HG02588 (cell line): ENCODE results near the gene ATG2B.
A peak's percentile ranks its signal among the peaks of the same experiment; 100 is the strongest.
"Not testable (repeated sequence)": the region's sequence is repeated elsewhere in the genome, so short reads cannot be mapped to it uniquely, and the experiment has no call there.

Source experiments
- ATAC-seq: cut with Tn5 transposase; IDR thresholded peaks from one replicate; pipeline ENCODE4 v1.9.1; 2021; ENCODE audit warnings: mild to moderate bottlenecking, moderate library complexity; ENCODE audit not compliant: unreplicated experiment

Gene ATG2B

DNA sequence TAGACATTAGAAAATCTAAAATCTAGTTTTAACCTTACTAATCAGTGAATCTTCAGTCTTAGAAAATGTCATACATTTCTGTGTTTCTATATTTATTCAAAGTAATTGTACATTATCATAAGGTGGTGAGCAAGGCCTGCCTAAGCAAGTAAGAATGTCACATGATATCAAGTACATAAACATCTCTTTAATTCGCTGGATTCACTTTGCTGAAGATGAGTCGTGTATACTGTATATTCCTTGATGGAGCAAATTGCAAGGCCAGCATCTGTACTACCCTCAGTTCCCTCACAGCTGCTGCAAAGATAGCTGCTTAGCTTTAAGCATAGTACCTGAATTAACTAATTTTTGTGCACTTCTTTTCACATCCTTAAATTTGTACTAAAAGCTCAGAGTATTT is 20.3 kb upstream of the ATG2B start:
- ATAC-seq: no peak

DNA sequence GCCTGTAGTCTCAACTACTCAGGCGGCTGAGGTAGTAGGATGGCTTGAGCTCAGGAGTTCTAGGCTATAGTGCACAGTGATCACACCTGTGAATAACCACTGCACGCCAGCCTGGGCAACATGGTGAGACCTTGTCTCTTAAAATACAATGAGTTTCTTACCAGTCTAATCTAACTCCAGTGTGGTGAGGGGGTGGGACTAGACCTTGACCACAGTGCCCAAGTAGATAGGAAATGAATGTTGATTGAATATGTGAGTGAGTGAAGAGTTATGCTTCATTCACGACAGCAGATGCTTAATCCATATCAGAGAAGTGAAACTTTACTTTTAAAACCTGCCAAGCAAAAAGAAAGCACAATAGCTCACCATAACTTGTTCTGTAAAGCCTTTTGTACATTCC is 17.6 kb upstream of the ATG2B start:
- ATAC-seq: peak; percentile 76

DNA sequence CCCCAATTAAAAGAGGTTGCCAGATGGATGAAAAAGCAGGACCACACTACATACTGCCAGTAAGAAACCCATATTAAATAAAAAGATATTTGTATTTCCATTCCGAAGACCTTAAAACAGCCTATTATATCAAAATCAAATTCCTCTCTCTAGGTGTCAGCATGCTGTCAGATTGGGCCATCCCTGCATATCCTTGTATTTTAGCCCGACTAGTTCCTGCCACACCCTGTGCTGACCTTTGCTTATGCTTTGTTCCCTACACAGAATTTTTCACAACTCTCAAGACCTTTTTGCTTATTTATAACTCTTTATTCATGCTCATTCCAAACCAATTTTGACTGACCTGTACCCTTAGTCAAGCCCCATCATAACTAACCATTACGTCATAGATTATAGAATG is 13.0 kb upstream of the ATG2B start:
- ATAC-seq: no peak

DNA sequence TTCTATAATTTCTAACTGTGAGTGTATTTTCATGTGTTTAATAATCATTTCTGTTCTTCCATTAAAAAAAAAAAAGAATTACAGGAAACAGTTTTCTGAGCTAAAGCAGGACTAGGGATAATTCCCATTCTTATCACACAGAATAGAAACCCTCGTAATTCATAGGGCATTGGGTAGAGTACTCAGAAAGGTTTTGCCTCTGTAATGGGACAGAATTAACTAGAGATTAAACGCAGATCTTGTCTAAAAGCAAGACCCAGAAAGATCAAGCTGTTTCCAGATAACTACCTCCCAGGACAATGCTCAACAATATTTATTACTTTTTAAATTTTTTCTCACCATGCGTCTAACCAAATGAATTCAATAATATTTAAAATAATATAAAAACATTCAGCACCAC is 10.4 kb upstream of the ATG2B start:
- ATAC-seq: no peak

DNA sequence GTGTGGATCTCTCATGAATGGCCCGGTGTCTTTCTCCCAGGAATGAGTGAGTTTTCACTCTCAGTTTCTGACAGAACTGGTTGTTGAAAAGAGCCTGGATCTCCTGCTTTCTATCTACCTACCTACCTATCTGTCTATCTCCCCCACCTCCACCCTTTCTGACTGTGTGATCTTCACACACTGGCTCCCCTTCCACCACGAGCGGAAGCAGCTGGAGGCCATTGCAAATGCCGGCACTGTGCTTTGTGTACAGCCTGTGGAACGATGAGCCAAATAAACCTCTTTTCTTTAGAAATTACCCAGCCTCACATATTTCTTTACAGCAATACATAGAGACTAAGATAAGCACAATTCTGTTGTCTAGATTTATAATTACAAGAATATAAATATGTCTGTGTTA is 7.4 kb upstream of the ATG2B start:
- ATAC-seq: no peak

DNA sequence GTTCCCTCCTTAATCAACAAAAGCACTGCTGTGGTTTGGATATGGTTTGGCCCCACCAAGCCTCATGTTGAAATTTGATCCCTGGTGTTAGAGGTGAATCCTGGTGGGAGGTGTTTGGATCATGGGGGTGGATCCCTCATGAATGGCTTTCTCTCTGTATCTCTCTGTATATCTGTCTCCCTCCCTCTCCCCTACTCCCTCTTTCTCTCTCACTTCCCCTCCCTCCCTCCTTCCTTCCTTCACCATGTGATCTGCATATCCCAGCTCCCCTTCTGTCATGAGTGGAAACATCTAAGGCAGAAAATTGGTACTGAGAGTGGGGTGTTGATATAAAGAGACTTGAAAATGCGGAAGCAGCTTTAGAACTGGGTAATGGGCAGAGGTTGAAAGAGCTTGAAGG is 5.4 kb upstream of the ATG2B start:
- no peak for ATAC-seq

DNA sequence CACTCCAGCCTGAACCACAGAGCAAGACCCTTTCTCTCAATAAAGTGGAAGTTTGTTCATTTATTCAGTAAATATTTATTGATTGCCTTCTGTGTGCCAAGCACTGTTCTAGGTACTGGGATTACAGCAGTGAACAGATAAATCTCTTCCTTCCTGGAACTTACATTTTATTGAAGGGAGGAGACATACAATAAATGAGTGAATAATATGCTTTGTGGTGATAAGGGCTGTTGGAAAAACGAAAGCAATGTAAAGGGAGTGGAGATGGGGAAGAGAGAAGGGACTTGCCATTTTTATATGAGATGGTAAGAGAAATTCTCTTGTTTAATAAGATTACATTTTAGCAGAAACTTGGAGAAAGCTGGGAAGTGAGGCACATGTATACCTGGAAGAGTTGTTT is 1.8 kb upstream of the ATG2B start:
- ATAC-seq: no peak

DNA sequence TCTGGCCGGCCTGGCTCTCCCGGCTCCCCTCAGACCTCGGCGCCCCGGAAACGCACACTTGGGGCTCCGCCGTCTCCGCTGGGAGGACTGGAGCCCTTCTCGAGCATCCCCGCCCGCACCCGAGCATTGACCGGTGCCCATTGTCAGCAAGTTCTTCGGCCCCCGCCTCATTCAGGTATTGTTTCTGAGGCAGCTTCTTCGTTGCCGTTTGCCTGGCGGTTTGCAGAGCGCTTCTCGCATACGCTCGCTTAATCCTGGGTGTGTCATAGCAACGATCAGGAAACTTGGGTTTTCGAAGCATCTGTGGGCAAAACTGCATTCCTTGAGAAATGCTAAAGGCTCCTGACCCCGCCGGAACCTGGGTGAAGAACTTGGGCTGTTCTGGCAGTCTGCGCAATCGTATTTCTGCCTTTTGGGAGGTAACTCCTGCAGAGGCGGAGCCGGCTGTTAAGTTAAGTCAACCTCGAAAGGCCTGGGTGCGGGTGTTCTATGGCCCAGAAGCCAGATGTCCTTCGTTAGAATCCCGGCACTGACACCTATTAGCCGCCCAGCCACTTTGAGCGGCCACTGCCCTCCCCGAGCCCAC is 703 bp upstream of the ATG2B start:
- ATAC-seq: peak; percentile 17

DNA sequence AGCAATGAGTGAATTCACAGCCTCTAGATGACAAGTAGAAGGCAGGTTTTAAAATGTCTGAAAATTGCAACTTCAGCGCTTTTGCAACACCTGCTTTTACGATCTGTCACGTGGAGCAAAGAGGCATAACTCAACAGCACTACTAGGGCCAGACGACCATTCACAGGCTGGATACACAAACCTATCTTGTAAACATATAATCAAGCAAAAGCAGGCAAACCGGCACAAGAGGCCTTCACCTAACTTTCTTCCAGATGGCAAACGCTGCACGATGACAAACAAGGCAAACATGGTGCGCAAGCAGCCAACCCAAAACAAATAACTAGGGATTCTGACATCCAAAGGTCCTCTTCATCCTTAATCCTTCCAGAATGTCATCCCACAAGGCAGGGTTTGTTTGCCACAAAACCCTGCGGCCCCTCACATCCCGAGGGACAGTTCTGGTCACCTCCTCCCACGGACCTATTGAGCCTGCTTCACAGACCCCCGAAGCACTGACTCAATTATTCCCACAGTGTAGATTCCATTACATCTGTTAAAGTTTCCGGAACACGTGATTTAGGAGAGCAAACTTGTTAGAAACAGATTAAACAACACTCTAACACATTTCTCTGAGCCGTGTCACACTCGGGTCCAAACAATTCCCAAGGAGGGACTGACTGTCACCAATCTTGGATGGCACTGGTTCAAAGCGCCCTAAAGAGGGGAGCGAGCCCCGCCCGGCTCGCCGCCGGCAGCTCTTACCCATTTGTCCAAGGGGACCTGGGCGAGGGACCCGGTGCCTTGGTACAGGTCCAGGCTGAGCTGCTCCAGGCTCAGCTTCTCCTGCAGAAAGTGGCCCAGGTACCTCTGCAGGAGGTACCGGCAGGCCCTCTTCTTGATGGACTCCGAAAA is 823 bp downstream of the ATG2B start:
- peak; percentile 10 for ATAC-seq

DNA sequence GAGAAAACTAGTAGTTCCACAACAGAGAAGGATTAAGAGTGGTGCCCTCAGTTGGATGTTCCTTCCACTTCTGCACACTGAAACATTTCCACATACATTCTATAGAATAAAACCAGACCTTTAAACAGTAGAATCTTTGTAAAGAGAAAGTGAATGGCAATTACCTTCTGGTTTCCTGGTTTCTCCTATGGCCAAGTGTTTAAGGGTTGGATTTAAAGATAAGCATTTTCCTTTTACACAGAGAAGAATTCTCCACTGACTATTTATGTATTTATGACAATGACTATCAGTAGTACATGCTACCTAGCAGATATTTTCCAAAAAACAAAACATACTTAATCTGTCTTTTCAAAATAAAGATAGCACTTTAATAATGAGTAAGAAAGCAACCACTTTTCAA is 3.2 kb downstream of the ATG2B start:
- no peak for ATAC-seq

DNA sequence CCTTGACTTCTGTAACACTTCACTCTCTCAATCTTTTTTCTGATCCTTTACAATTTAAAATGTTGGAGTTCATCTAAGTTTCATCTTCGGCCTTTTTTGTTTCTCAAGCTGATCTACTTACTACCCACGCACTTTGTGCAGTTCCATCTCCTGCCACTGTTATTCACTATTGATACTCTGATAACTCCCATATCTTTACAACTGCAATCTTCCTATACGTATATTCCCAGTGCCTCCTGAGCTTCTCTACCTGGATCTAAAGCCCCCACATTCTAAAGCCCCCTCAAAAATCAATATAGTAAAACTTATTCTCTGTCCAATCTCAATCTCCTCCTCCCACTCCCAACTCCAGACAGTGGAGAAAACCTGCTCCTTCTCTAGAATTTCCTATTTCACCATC is 5.9 kb downstream of the ATG2B start:
- no peak for ATAC-seq

DNA sequence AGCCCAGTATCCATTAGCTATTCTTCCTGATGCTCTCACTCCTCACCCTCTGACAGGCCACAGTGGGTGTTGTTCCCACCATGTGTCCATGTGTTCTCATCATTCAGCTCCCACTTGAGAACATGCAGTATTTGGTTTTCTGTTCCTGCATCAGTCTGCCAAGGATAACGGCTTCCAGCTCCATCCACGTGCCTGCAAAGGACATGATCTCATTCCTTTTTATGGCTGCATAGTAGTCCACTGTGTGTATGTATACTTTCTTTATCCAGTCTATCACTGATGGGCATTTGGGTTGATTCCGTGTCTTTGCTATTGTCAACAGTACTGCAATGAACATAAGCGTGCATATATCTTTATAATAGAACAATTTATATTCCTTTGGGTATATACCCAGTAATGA is 8.9 kb downstream of the ATG2B start:
- ATAC-seq: no peak

DNA sequence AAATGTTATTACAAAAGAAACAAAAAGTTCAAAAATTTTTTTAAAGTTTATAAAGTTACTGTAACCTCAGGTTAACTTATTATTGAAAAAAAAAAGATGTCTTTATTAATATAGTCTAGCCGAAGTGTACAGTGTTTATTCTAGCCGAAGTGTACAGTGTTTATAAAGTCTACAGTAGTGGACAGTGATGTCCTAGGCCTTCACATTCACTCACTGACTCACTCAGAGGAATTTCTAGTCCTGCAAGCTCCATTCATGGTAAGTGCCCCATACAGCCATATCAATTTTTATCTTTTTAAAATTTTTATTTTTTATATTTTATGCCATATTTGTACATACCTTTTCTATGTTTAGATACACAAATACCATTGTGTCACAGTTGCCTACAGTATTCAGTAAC is 10.4 kb downstream of the ATG2B start:
- ATAC-seq: no peak

DNA sequence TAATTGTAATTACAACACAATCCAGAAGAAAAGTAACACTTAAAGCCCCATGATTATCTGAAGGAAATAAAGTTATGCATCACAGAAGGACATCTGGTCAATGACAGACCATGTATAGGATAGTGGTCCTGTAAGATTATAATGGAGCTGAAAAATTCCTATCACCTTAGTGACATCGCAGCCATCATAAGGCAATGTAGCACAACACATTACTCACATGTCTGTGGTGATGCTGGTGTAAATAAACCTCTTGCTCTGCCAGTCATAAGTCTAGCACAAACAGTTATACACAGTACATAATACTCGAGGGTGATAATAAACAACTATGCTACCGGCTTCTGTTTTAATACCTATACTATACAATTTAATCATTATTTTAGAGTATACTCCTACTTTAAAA is 11.2 kb downstream of the ATG2B start:
- no peak for ATAC-seq

DNA sequence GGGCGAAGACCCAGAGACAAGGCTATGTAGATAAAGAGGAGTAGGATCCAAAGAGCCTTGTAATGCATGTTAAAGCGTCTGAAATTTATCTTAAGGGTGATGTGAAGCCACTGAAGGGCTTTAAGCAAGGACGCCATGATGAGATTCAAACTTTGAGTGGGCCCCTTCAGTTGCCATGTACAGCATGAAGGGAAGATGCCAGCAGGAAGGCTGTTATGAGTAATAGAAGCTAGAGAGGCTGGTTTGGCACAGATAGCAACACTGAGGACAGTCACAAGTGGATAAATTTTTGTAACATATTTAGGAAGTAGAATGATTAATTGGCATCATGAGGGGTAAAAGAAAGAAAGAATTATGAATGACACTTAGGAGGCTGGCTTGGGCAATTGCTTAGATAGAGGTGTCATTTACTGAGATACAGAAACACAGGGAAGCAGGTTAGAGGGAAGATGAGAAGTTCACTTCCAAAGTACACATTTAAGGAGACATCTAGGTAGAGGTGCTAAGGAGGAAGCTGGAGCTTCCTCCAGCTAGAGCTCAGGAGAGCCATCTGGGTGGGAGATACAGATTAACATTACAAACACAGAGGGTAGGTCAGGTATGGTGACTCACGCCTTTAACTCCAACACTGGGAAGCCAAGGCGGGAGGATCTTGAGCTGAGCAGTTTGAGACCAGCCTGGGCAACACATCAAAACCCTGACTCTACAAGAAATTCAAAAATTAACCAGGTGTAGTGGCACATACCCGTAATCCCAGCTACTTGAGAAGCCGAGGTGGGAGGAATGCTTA is 13.7 kb downstream of the ATG2B start:
- ATAC-seq: no peak

DNA sequence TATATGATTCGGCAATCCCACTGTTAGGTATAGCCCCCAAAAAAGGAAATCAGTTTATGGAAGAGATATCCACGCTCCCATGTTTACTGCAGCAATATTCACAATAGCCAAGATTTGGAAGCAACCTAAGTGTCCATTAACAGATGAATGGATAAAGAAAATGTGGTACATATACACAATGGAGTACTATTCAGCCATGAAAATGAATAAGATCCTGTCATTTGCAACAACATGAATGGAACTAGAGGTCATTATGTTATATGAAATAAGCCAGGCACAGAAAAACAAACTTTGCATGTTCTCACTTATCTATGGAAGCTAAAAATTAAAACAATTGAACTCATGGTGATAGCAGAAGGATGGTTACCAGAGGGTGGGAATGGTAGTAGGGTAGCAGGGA is 15.2 kb downstream of the ATG2B start:
- not testable (repeated sequence) for ATAC-seq

DNA sequence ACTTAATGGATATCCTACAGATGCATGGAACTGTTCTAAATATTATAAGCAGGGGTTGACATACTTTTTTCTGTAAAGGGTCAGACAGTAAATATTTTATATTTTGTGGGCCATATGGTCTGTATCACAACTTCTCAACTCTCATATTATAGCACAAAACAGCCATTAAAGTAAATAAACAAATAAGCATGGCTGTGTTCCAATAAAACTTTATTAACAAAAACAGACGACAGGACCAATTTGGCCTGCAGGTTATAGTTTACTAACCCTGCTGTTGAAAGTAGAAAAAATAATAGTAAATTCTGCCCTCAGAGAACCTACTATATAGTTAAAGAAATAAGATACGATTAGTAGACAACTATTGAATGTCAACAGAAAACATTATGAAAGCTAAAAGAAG is 17.5 kb downstream of the ATG2B start:
- no peak for ATAC-seq

DNA sequence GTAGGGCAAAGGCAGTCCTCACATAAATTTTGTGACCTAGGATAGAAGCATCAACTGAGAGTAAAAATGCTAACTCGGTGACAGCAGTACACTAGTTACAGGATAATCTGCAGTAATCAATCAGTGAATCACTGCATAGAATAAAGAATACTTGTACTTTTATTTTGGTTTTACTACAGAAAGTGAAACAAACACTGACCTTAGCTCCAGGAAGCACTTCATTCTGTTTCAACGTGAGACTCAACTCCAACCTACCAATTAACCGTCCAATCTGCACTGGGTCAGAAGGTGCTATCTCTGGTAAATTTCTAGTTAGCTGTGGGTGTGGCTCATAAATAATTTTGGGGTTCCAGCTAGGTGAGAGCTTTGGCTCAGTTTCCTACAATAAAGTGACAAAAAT is 21.8 kb downstream of the ATG2B start:
- no peak for ATAC-seq

DNA sequence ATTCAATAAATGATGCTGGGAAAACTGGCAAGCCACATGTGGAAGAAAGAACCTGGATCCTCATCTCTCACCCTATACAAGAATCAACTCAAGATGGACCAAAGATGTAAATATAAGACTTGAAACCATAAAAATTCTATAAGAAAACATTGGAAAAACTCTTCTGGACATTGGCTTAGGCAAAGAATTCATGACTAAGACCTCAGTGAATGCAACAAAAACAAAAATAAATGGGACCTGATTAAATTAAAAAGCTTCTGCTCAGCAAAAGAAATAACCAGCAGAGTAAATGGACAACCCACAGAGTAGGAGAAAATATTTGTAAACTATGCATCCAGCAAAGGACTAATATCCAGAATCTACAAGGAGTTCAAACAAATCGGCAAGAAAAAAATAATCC is 24.6 kb downstream of the ATG2B start:
- ATAC-seq: no peak

DNA sequence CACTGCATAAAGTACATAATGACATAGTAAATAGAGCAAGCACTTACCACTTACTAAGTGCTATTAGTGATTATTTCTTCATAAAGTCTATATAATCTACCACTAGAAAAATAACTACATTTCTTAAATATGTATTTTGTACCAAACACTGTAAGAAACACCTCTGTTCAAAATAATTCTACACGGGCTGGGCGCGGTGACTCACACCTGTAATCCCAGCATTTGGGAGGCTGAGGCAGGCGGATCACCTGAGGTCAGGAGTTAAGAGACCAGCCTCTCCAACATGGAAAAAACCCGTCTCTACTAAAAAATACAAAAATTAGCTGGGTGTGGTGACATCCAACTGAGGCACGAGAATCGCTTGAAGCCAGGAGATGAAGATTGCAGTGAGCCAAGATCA is 38.9 kb downstream of the ATG2B start:
- ATAC-seq: no peak

DNA sequence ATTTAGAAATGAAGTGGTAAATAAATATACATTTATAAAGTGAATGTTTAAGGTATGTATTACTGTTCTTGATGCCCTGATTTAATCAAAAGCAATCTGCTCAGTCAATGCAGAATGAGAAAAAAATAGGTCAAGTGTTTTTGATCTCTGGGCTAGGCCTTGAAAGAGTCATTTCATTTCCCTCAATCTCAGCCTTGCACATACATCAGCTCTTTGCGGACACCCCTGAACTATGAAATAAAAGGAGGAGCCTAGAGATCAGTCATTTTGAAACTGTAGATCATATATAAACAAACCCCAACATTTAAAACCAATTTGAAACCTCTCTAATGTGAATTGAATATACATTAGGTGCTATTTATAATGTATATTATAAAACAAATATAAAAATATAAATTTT is 42.5 kb downstream of the ATG2B start:
- ATAC-seq: no peak

DNA sequence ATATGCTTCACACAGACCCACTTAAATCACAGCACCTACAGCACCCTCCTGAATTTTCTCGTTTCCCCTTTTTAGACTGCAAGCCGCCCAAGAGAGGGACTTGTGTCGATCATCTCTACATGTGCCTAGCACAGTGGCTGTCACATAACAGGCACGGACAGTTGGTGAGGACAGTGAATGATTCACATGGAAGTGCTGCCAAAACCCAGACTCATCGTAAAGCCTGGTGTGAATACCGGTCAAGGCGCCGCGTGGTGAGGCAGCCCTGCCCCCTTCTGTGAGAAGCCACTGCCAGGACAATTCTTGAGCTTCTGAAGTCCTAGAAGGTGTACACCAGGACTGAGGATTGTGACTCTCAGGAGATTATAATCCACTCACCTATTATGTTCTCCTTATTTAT is 44.3 kb downstream of the ATG2B start:
- no peak for ATAC-seq
